Dermis blood vessel endothelial cell (primary cell): ENCODE measurements around the gene FAM32A. TPM values are rescaled to one million over a fixed set of nuclear protein-coding genes. Genes with fewer than 3 reads are reported as not detected.
A peak's percentile ranks its signal among the peaks of the same experiment; 100 is the strongest.

Experiments
- DNase-seq: peaks from one replicate; pipeline ENCODE4 v3.0.0; 2010
- total RNA-seq: library from RNA; depleted of rRNA; stranded (reverse); fragments of >200 nt; gene quantifications from 2 replicates; pipeline ENCODE4 v1.2.3, GENCODE V29; 2014

FAM32A gene
- 144 and 166 TPM in 2 replicates for total RNA-seq

- DNase-seq: peak; percentile 99
Observed at GRCh38 chr19:16185123-16185767, at the start of gene FAM32A. Gene FAM32A (plus strand): TSS chr19:16185410. CDS start chr19:16185443, 33 bp downstream.

GRCh38 chr19:16135430-16136127, 49.6 kb upstream of the FAM32A start:
- no peak for DNase-seq

- no peak for DNase-seq
Observed at GRCh38 chr19:16136185-16136999, 48.8 kb upstream of the FAM32A start.

- no peak for DNase-seq
Observed at GRCh38 chr19:16139752-16140151, 45.5 kb upstream of the FAM32A start.

- DNase-seq: no peak
Observed at GRCh38 chr19:16141043-16141442, 44.2 kb upstream of the FAM32A start.

- DNase-seq: no peak
Observed at GRCh38 chr19:16142032-16142580, 43.1 kb upstream of the FAM32A start.

- no peak for DNase-seq
Observed at GRCh38 chr19:16143399-16144215, 41.6 kb upstream of the FAM32A start, which contains the start of gene HSH2D. Gene HSH2D (plus strand): TSS chr19:16143685. CDS start chr19:16148751, 5,066 bp downstream.

- no peak for DNase-seq
Observed at GRCh38 chr19:16144216-16144581, 41.0 kb upstream of the FAM32A start.

GRCh38 chr19:16146112-16146511, 39.1 kb upstream of the FAM32A start:
- no peak for DNase-seq

GRCh38 chr19:16148443-16149229, 36.6 kb upstream of the FAM32A start:
- no peak for DNase-seq

GRCh38 chr19:16153582-16154336, 31.5 kb upstream of the FAM32A start:
- no peak for DNase-seq

GRCh38 chr19:16154557-16154956, 30.7 kb upstream of the FAM32A start:
- DNase-seq: no peak

GRCh38 chr19:16155128-16155527, 30.1 kb upstream of the FAM32A start:
- no peak for DNase-seq

GRCh38 chr19:16156904-16157303, 28.3 kb upstream of the FAM32A start:
- no peak for DNase-seq

- no peak for DNase-seq
Observed at GRCh38 chr19:16157601-16158000, 27.6 kb upstream of the FAM32A start.

- DNase-seq: no peak
Observed at GRCh38 chr19:16159655-16160054, 25.6 kb upstream of the FAM32A start.

GRCh38 chr19:16160445-16160942, 24.7 kb upstream of the FAM32A start:
- no peak for DNase-seq

GRCh38 chr19:16160943-16161560, 24.2 kb upstream of the FAM32A start:
- peak; percentile 46 for DNase-seq

GRCh38 chr19:16161840-16162239, 23.4 kb upstream of the FAM32A start:
- peak; percentile 51 for DNase-seq
